B cell (primary cell): ENCODE data around the gene PKIG.

Experiments used
- CTCF ChIP-seq: fragments of 200-600 bp; IDR thresholded peaks from one replicate; pipeline ENCODE4 v1.8.0; 2022; ENCODE audit warnings: antibody characterized with exemption, mild to moderate bottlenecking
- EZH2 ChIP-seq: IDR thresholded peaks from 2 replicates; pipeline ENCODE4 v1.6.1; 2012; ENCODE audit warnings: borderline replicate concordance, low read depth, mild to moderate bottlenecking, moderate library complexity, low read length; ENCODE audit not compliant: insufficient read depth, poor library complexity, severe bottlenecking

- TF ChIP-seq CTCF (no peak), EZH2 (no peak)
These were observed 13.6 kb downstream of the PKIG start for GRCh38 chr20:44596010-44596409.
